Heart left ventricle (tissue), 16 donors: Measurements from ENCODE around the gene CIPC. TPM values are rescaled to one million over a fixed set of nuclear protein-coding genes. Genes with fewer than 3 reads are reported as not detected.

Experiments
- ATAC-seq, 4 donors: fragments of 200-7000 bp; cut with Tn5 transposase; one replicate each; pipeline ENCODE4 v1.9.1; 2020 to 2022; ENCODE audit warnings: moderate library complexity in 4 of 4, mild to moderate bottlenecking in 3 of 4, moderate number of reproducible peaks in 1 of 4
- DNase-seq, 5 donors: peaks; one replicate each; pipeline ENCODE4 v3.0.0-alpha.2; 2020
- H3K27ac ChIP-seq, 12 donors: fragments of 200-600 bp; sonication (generic) in 4 of 12; one replicate each; pipeline versions ENCODE4 v1.5.0 to v1.8.0; 2016 to 2022; ENCODE audit warnings: mild to moderate bottlenecking in 2 of 12
- H3K27me3 ChIP-seq, 9 donors: fragments of 200-600 bp; sonication (generic) in 2 of 9; one replicate each; pipeline versions ENCODE4 v1.5.1 to v1.8.0; 2016 to 2022; ENCODE audit warnings: mild to moderate bottlenecking in 3 of 9
- H3K36me3 ChIP-seq, 9 donors: fragments of 200-600 bp; sonication (generic) in 2 of 9; one replicate each; pipeline versions ENCODE4 v1.5.0 to v1.8.0; 2018 to 2022; ENCODE audit warnings: mild to moderate bottlenecking in 2 of 9
- H3K4me1 ChIP-seq, 12 donors: fragments of 200-600 bp; sonication (generic) in 4 of 12; one replicate each; pipeline versions ENCODE4 v1.5.0 to v1.8.0; 2016 to 2022; ENCODE audit warnings: mild to moderate bottlenecking in 3 of 12
- H3K4me3 ChIP-seq, 12 donors: fragments of 200-600 bp; sonication (generic) in 4 of 12; one replicate each; pipeline versions ENCODE4 v1.5.0 to v1.8.0; 2017 to 2022; ENCODE audit warnings: mild to moderate bottlenecking in 9 of 12, moderate library complexity in 4 of 12
- H3K9me3 ChIP-seq, 12 donors: fragments of 200-600 bp; sonication (generic) in 4 of 12; one replicate each; pipeline versions ENCODE4 v1.5.0 to v1.8.0; 2016 to 2022; ENCODE audit warnings: mild to moderate bottlenecking in 1 of 12
- POLR2A ChIP-seq, 2 donors: fragments of 450-650 bp; IDR thresholded peaks; one replicate each; pipeline ENCODE4 v1.6.1; 2017; ENCODE audit warnings: antibody characterized with exemption in 2 of 2, mild to moderate bottlenecking in 2 of 2, moderate library complexity in 2 of 2
- WGBS, 4 donors: extraction: QIAGEN DNeasy Blood & Tissue Kit in 2 of 4; methylation state at CpG; one replicate each; pipeline versions ENCODE4 v1.1.5 to v1.1.7; 2013 to 2018; 5-methylcytosine and 5-hydroxymethylcytosine counted together
- intact Hi-C, 10 donors: fragments of 100-400 bp; cut with DNase I; formaldehyde crosslinking; loops; one replicate each; pipeline versions ENCODE4 v1.11.1 to v1.14.2; 2022
- polyA plus RNA-seq, 2 donors: library from polyadenylated mRNA; stranded (reverse); fragments of 200-250 nt; gene quantifications; one replicate each; pipeline ENCODE4 v1.2.3, GENCODE V29; 2013
- total RNA-seq, 9 donors: library from RNA; depleted of rRNA in 2 of 9; stranded (reverse); fragments of >200 nt in 2 of 9; fragmentation: NEBNext Ultra II Directional in 3 of 9; extraction: Animal tissue kit (Norgen Biotek cat#: 25700) in 3 of 9; gene quantifications; one replicate each; pipeline versions ENCODE4 v1.1.0 to v1.2.4, GENCODE V29; 2016 to 2023
- TF ChIP-seq, protein P1 (sequence below), 12 donors: fragments of 200-600 bp; sonication (generic) in 4 of 12; IDR thresholded peaks; one replicate each; pipeline versions ENCODE4 v1.5.0 to v1.8.0; 2018 to 2022; ENCODE audit warnings: antibody characterized with exemption in 12 of 12, mild to moderate bottlenecking in 5 of 12
- donor health status: ischemic (EF 13 %, LVEDD 7.1; RV severe dilation, severe dysfunction).
- donor health status: healthy with polysubstance abuse.
- donor health status: DM: no; HTN: yes; CAD: no.
- donor health status: DM: no; HTN: no; CAD: no.
- donor health status: ischemic (EF 25% LVEDD 6.9; RV normal size, moderate dysfunction).
- donor health status: ischemic (EF 25% LVEDD 5.7; RV mildly dilated, moderate dysfunction).
- donor health status: healthy.
- donor health status: DM: yes; HTN: yes; CAD: no.
- donor health status: ischemic (EF 35%, LVEDD 5.7; RV mildly dilated, moderate dysfunction).
- donor health status: nonischemic (EF 11% LVEDD 7.7; RV severe dilation, severe dysfunction).
- donor health status: DM: yes; HTN: yes; CAD: no.
- donor health status: PGD.
- donor health status: ischemic (EF 29% LVEDD 5.4; RV normal size, mild dysfunction).
- donor health status: nonischemic (EF 23%, LVEDD 6.1; RV moderate dilation, normal function).

The CIPC gene
- total and polyA plus RNA-seq, 11 donors = 10.9 to 85.9 (median 61.3) TPM

DNA sequence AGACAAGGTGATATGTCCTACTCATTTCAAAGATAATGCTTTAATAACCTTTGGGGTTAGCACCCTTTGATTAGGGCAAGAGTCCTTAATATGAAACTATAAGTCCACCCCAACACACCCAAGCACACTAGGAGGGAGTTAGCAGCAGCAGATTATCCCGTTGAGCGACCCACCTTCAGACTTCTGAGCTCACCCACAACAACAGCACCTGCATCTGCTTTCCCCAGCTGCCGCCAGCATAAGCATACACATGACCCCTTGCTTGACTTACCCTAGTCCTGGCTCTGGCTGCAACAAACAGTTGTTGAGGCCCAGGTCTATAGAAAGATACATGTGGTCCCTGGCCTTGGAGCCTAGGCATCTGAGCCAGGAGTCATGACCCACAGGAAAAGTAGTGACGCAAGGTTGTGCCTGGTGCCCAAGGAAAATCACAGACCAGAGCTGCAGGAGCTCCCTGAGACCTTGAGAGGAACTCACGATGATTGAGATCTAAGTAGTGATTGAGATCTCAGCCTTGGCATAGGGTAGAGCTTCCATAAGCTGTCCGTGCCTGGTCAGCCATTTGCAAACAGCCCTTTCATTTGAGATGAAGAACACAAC is 24.6 kb downstream of the CIPC start:
- Histone ChIP-seq H3K4me1 (peaks cover 0 to 55% (median 37%) of the 10 kb centered on the region in 12 donors), H3K27me3 (peaks cover 0 to 22% (median 0%) of the 10 kb centered on the region in 9 donors), H3K9me3 (no peaks in the 10 kb centered on the region), H3K4me3 (no peak overlapping the region), H3K27ac (peak overlapping the region in 1 of 12 donors; percentile 7), H3K36me3 (peaks cover 0 to 23% (median 10%) of the 10 kb centered on the region in 9 donors)
- ATAC-seq (no peak), DNase-seq (no peak)
- no peak for TF ChIP-seq POLR2A (IDR thresholded peaks at IDR 0.05)
- intact Hi-C loops = no loop called here
- WGBS, 4 donors = 87 to 95% (median 94%) methylated on average over 6 of the region's 6 CpGs

DNA sequence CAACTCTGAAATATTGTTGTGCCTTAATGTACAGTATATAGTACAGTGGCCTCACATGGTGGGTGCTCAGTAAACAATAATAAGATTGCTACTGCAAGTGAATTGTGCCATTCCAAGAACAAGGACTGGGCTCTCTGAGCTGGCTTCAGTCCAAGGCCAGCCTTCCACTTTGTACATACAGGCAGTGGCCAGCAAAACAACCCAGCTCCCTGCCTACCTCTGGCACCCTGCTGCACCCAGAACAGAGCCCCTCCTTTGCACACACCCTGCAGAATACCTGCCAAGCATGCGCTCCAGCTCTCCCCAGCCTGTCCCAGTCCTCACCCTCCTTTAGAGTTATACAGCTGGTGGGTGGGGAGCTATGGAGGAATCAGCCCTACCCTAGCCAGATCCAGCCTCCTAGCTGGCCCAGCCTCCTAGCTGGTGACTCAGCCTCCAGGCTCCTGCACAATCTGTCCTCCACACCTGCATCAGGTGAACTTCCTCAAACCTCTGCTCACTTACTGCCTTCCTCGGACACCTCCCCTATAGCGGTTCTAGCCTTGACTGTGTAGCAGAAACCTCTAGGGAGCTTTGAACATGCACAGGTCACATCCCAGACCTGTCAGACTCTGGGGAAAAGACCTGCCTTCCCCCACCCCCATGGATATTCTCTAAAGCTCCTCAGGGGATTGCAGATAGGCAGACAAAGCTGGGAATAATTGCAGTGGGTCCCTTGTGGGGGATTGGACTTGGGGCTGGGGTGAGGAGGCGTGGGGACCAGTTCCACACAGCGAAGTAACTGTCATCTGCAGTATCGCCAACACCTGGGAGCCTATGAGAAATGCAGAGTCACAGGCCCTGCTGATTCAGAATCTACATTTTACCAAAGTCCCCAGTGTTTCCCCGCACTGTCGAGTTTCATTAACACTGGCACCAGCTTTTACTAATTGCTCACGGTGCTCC is 25.6 kb downstream of the CIPC start:
- H3K4me1 ChIP-seq = peaks cover 0 to 55% (median 37%) of the 10 kb centered on the region in 12 donors
- peaks cover 0 to 13% (median 4%) of the 10 kb centered on the region in 9 donors for H3K36me3 ChIP-seq
- 81 to 86% (median 84%) methylated on average over 9 of the region's 9 CpGs for WGBS, 4 donors
- DNase-seq (peak in 4 of 5 donors; percentile 48 to 76 (median 56)), ATAC-seq (peak; percentile 55 to 86 (median 72))
- TF ChIP-seq, protein P1, sequence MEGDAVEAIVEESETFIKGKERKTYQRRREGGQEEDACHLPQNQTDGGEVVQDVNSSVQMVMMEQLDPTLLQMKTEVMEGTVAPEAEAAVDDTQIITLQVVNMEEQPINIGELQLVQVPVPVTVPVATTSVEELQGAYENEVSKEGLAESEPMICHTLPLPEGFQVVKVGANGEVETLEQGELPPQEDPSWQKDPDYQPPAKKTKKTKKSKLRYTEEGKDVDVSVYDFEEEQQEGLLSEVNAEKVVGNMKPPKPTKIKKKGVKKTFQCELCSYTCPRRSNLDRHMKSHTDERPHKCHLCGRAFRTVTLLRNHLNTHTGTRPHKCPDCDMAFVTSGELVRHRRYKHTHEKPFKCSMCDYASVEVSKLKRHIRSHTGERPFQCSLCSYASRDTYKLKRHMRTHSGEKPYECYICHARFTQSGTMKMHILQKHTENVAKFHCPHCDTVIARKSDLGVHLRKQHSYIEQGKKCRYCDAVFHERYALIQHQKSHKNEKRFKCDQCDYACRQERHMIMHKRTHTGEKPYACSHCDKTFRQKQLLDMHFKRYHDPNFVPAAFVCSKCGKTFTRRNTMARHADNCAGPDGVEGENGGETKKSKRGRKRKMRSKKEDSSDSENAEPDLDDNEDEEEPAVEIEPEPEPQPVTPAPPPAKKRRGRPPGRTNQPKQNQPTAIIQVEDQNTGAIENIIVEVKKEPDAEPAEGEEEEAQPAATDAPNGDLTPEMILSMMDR (IDR thresholded peaks at IDR 0.05) = no peak
- TF ChIP-seq POLR2A (IDR thresholded peaks at IDR 0.05) = no peak
- H3K9me3 ChIP-seq = no peaks in the 10 kb centered on the region
- intact Hi-C loops = loop anchor here in 1 of 10 donors (2.0 kb wide), 1 partner anchor 53 kb away; no protein-coding TSS in a partner anchor
- H3K27me3 ChIP-seq = peaks cover 0 to 25% (median 0%) of the 10 kb centered on the region in 9 donors
- H3K27ac ChIP-seq = peak overlapping the region in 1 of 12 donors; percentile 17
- H3K4me3 ChIP-seq = peak overlapping the region in 1 of 12 donors; percentile 65

DNA sequence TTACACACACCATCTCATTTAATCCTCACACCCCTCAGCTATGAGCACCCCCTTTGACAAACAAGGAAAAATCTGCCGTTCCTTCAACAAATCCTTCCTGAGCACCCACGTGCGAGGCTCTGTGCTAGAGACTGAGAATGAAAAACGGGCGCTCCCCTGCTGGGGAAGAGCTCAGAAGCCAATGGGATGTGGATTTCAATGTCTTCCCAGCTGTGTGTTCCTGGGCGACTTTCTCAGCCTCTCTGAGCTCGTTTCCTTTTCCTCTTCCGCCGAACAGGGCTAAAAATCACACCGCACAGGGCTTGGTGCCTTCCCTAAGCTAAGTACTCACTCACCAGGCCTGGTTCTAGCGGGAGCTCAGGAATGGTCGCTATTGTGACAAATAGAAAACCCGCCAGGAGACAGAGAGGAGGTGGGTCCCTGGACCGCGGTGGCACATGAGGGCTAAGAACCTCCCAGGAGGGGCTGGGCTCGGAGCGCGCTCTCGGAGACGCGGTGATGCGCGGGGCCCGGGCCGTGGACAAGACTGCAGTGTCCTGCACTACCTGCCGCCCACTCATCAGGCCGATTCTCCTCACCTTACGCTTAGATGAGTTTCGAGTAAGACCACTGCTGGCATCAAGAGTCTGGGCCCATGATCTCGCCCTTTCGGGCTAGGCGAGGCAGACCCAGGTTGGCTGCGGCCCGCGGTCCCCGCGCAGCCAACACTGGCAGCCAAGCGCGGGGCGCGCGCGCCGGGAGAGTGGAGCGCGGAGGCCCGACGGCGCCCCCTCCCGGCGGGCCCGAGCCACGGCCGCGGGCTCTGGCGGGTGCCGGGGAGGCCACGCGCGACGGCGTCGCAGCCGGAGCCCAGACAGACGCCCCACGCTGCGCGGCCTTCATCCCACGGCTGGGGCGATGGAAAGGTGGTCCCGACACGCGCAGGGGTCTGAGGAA is 26.6 kb downstream of the CIPC start:
- TF ChIP-seq, protein P1 (IDR thresholded peaks at IDR 0.05) = peak in 11 of 12 donors; percentile 31 to 91 (median 66)
- no peak for TF ChIP-seq POLR2A (IDR thresholded peaks at IDR 0.05)
- peak in 3 of 4 donors; percentile 49 to 76 (median 69) for ATAC-seq
- peak in 4 of 5 donors; percentile 36 to 75 (median 62) for DNase-seq
- Histone ChIP-seq H3K4me3 (peak overlapping the region; percentile 11 to 65 (median 54)), H3K4me1 (peaks cover 0 to 55% (median 37%) of the 10 kb centered on the region in 12 donors), H3K27me3 (peaks cover 0 to 25% (median 0%) of the 10 kb centered on the region in 9 donors), H3K27ac (peak overlapping the region in 1 of 12 donors; percentile 25), H3K36me3 (peaks cover 0 to 12% (median 4%) of the 10 kb centered on the region in 9 donors), H3K9me3 (no peaks in the 10 kb centered on the region)
- WGBS, 4 donors = 8 to 15% (median 11%) methylated on average over 53 to 73 of the region's 73 CpGs
- intact Hi-C loops = loop anchor here in 1 of 10 donors (2.0 kb wide), 1 partner anchor 54 kb away; no protein-coding TSS in a partner anchor
